Right renal cortex interstitium (tissue), 3 donors: ENCODE results near the gene MS4A5. TPM values are rescaled to one million over a fixed set of nuclear protein-coding genes. Genes with fewer than 3 reads are reported as not detected.

Experiments
- DNase-seq, 3 donors: peaks; one replicate each; pipeline ENCODE4 v3.0.0-alpha.2; 2013; ENCODE audit warnings: low read depth in 3 of 3, low spot score in 2 of 3
- polyA plus RNA-seq, 3 donors: library from polyadenylated mRNA; unstranded; fragments of 120-200 nt; gene quantifications; one replicate each; pipeline ENCODE4 v1.2.1, GENCODE V29; 2013; ENCODE audit not compliant: insufficient read length in 3 of 3

Gene MS4A5
- polyA plus RNA-seq, 3 donors = not detected

DNA sequence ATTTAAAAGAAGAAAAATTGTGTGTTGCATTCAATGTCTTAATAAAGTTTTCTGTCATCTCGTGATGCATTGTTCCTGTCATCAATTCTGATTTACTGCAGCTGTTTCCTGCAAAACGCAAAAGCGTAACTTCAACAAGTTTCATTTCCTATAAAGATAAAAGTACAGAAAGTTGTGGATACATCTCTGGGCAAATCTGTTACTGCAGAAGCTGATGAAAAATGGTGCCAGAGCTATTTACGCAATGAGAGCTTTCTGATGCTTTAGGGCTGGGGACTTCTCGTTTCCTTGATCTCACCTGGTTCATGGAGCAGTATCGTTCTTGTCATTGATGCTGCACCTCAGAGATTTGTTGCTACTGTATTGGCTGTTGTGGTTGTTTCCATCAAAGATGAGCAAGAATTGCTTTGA lies 47.7 kb downstream of the MS4A5 start:
- DNase-seq = no peak

- no peak for DNase-seq
Observed at GRCh38 chr11:60482361-60482760, 53.0 kb downstream of the MS4A5 start.

DNA sequence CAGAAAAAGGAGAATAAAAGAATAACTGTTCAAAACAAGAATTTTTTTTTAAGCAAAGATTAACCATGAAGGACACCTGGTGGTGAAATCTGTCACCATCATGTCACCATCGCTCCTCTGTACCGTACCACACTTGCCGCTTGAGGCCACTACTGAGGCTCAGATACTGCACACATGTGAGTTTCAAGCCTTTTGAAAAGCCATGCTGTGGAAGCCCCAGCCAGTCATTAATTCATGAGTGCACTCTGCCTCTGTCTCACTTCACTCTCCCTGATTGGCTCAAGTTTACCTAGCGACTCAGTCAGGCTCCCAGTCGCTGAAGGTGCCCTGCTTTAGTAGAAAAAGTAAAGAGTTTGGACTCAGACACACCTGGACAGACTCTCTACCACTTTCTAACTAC lies 56.6 kb downstream of the MS4A5 start:
- no peak for DNase-seq

- DNase-seq = no peak
Observed at GRCh38 chr11:60492488-60493009, 63.2 kb downstream of the MS4A5 start, which contains the start of gene MS4A12. MS4A12 (plus strand) TSS chr11:60492778; CDS start chr11:60497319, 4,541 bp downstream.

DNA sequence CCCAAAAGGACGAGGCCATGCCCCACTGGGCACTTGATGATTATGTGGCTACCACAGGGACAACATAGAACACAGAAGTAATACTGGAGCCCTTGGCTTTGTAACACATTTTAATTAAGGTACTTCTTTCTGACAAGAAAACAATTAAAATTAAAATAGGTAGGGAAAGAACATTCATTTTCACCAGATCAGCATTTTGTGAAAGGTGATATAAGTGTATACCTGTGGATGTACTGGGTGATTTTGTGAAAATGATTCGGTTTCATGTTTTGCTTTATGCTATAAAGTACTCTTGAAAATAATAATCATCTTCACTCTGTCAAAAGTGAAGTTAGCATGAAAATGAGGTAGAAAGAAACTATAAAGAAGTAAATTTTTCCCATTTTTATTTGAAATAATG lies 64.1 kb downstream of the MS4A5 start:
- DNase-seq = no peak

Other genes starting within 250 kb of the MS4A5 start
- 10 to 100 TPM; 17.0 to 21.0 (median 17.5) TPM for gene MS4A6A, start 246.5 kb upstream of the MS4A5 start, polyA plus RNA-seq
- under 1 TPM; 0.45 to 0.68 (median 0.65) TPM for gene MS4A4E, start 186.4 kb upstream of the MS4A5 start, polyA plus RNA-seq
- 1 to 10 TPM; 4.7 to 7.4 (median 6.6) TPM for gene MS4A4A, start 148.9 kb upstream of the MS4A5 start, polyA plus RNA-seq
- not detected for gene MS4A6E, start 102.3 kb upstream of the MS4A5 start, polyA plus RNA-seq
- 1 to 10 TPM; 2.4 to 4.7 (median 4.2) TPM for gene MS4A7, start 51.0 kb upstream of the MS4A5 start, polyA plus RNA-seq
- gene MS4A14, start 33.1 kb upstream of the MS4A5 start, polyA plus RNA-seq = under 1 TPM; 0.20 to 0.36 (median 0.24) TPM
- 1 to 10 TPM in 1 of 3 donors, under 1 TPM in 2; 0.32 to 1.3 (median 0.35) TPM for gene MS4A1, start 26.3 kb downstream of the MS4A5 start, polyA plus RNA-seq
- gene MS4A12, start 63.2 kb downstream of the MS4A5 start, polyA plus RNA-seq = not detected
- gene MS4A13, start 85.8 kb downstream of the MS4A5 start, polyA plus RNA-seq = not detected